ENCODE data around the gene POLD3. TPM values are rescaled to one million over a fixed set of nuclear protein-coding genes. Genes with fewer than 3 reads are reported as not detected.

The POLD3 gene
- total RNA-seq, 2 donors from 2014 or later = 38.5 to 52.2 TPM

DNA sequence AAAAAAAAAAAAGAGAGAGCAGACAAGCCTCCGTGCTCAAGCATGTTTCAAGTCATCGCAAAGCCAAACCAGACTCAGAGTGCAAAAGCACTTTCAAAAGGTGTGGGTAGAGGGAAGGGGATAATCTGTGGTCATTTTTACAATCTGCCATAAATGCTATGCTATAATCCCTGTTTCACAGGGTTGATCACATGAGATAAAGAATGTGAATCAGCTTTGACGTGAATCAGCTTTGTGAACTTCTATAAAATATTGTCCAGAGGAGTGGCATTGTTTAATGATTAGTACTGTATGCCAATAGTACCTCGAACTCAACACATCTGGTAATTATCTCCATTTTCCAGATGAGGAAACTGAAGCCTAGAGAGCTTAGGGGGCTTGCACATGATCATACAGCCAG lies 20.0 kb upstream of the POLD3 start:
- no peaks in the 10 kb centered on the region for H3K27me3 ChIP-seq (ENCODE audit: control insufficient read depth, insufficient read depth, low read length, poor library complexity, severe bottlenecking)
- no peaks in the 10 kb centered on the region for H3K36me3 Mint-ChIP-seq (ENCODE audit: low read depth)
- H3K4me1 Mint-ChIP-seq = no peaks in the 10 kb centered on the region
- WGBS, 2 experiments (ENCODE audit: insufficient coverage in 1 of 2, insufficient read length in 1 of 2) = 86 to 87% methylated on average over 4 of the region's 4 CpGs
- no peaks in the 10 kb centered on the region for H3K9me3 Mint-ChIP-seq
- H3K9ac ChIP-seq (ENCODE audit: extremely low read depth, low read length, poor library complexity, severe bottlenecking) = no peak overlapping the region
- H3K4me3 Mint-ChIP-seq = no peak overlapping the region
- H3K27me3 Mint-ChIP-seq (ENCODE audit: insufficient read depth) = no peaks in the 10 kb centered on the region
- DNase-seq = no peak
- no peak overlapping the region for H3K27ac Mint-ChIP-seq
- TF ChIP-seq CTCF (conservative IDR thresholded peaks at IDR 0.05) = no peak
- H3K4me3 ChIP-seq (ENCODE audit: low read length) = no peak overlapping the region
- no peaks in the 10 kb centered on the region for H3K36me3 ChIP-seq (ENCODE audit: control insufficient read depth, insufficient read depth, low read length)
- no peaks in the 10 kb centered on the region for H3K4me1 ChIP-seq (ENCODE audit: control insufficient read depth, insufficient read depth, low read length)
- H3K9me3 ChIP-seq (ENCODE audit: control insufficient read depth, low read length) = no peaks in the 10 kb centered on the region
- no peak overlapping the region for H3K27ac ChIP-seq (ENCODE audit: low read depth, low read length)

DNA sequence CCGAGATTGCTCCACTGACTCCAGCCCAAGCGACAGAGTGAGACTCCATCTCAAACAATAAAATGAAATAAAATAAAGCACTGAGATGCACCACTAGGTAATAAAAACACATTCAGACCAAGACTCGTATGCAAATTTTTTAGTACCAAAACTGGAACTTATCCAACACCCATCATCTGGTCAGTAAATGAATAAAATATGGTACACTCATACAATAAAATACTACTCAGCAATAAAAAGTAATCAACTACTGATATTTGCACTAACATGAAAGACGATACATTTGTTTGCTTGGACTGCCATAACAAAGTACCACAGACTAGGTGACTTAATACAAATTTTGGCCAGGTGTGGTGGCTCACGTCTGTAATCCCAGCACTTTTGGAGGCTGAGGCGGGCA lies 17.8 kb upstream of the POLD3 start:
- no peak for TF ChIP-seq CTCF (conservative IDR thresholded peaks at IDR 0.05)
- no peak overlapping the region for H3K9ac ChIP-seq (ENCODE audit: extremely low read depth, low read length, poor library complexity, severe bottlenecking)
- no peaks in the 10 kb centered on the region for H3K36me3 Mint-ChIP-seq (ENCODE audit: low read depth)
- H3K4me1 ChIP-seq (ENCODE audit: control insufficient read depth, insufficient read depth, low read length) = no peaks in the 10 kb centered on the region
- H3K4me3 Mint-ChIP-seq = no peak overlapping the region
- no peaks in the 10 kb centered on the region for H3K36me3 ChIP-seq (ENCODE audit: control insufficient read depth, insufficient read depth, low read length)
- no peaks in the 10 kb centered on the region for H3K9me3 ChIP-seq (ENCODE audit: control insufficient read depth, low read length)
- H3K4me3 ChIP-seq (ENCODE audit: low read length) = no peak overlapping the region
- DNase-seq = no peak
- no peak overlapping the region for H3K27ac ChIP-seq (ENCODE audit: low read depth, low read length)
- peaks cover 1% of the 10 kb centered on the region for H3K4me1 Mint-ChIP-seq
- H3K27ac Mint-ChIP-seq = no peak overlapping the region
- WGBS, 2 experiments (ENCODE audit: insufficient coverage in 1 of 2, insufficient read length in 1 of 2) = 86 to 90% methylated on average over 6 of the region's 6 CpGs
- H3K27me3 Mint-ChIP-seq (ENCODE audit: insufficient read depth) = peaks cover 3% of the 10 kb centered on the region
- H3K9me3 Mint-ChIP-seq = no peaks in the 10 kb centered on the region
- H3K27me3 ChIP-seq (ENCODE audit: control insufficient read depth, insufficient read depth, low read length, poor library complexity, severe bottlenecking) = no peaks in the 10 kb centered on the region

DNA sequence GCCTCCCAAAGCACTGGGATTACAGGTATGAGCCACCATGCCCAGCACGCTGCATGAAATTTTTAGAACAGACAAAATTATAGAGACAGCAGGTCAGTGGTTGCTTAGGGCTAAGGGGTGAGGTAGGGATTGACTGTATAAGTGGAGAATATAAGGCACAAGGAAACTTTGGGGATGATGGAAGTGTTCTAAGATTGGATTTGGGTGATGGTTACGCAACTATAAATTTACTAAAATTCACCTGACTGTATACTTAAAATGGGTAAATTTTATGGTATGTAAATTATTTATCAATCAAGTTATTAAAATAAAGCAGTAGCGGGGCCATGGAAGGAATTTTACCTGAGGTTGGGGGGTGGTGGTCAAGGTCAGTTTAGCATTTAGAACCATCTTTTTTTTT lies 16.4 kb upstream of the POLD3 start:
- H3K27me3 Mint-ChIP-seq (ENCODE audit: insufficient read depth) = peaks cover 3% of the 10 kb centered on the region

More for the DNA sequence above, 16.4 kb upstream of the POLD3 start:
- Histone ChIP-seq H3K9ac (ENCODE audit: extremely low read depth, low read length, poor library complexity, severe bottlenecking) (no peak overlapping the region), H3K27me3 (ENCODE audit: control insufficient read depth, insufficient read depth, low read length, poor library complexity, severe bottlenecking) (no peaks in the 10 kb centered on the region), H3K9me3 (ENCODE audit: control insufficient read depth, low read length) (no peaks in the 10 kb centered on the region), H3K4me3 (ENCODE audit: low read length) (no peak overlapping the region), H3K36me3 (ENCODE audit: control insufficient read depth, insufficient read depth, low read length) (no peaks in the 10 kb centered on the region), H3K27ac (ENCODE audit: low read depth, low read length) (no peak overlapping the region), H3K4me1 (ENCODE audit: control insufficient read depth, insufficient read depth, low read length) (no peaks in the 10 kb centered on the region)
- Mint-ChIP-seq H3K4me3 (no peak overlapping the region), H3K36me3 (ENCODE audit: low read depth) (no peaks in the 10 kb centered on the region), H3K4me1 (peaks cover 7% of the 10 kb centered on the region), H3K27ac (no peak overlapping the region), H3K9me3 (no peaks in the 10 kb centered on the region)
- DNase-seq = no peak
- WGBS, 2 experiments (ENCODE audit: insufficient coverage in 1 of 2, insufficient read length in 1 of 2) = 88% methylated on average over 2 of the region's 3 CpGs; no CpG with 5 or more reads in 1 of the 2 experiments
- no peak for TF ChIP-seq CTCF (conservative IDR thresholded peaks at IDR 0.05)

All from endodermal cell (in vitro differentiated cells).